Myocyte (in vitro differentiated cells): Measurements from ENCODE around the gene TADA2B. TPM values are rescaled to one million over a fixed set of nuclear protein-coding genes. Genes with fewer than 3 reads are reported as not detected.

Source experiments
- DNase-seq: peaks from one replicate; pipeline ENCODE4 v3.0.0-alpha.2; 2012; ENCODE audit warnings: low read depth
- polyA plus RNA-seq: library from polyadenylated mRNA; unstranded; fragments of >200 nt; gene quantifications from one replicate; pipeline ENCODE4 v1.2.1, GENCODE V29; 2012; ENCODE audit warnings: missing spikeins
- total RNA-seq: library from RNA; depleted of rRNA; stranded (reverse); fragments of >200 nt; gene quantifications from 2 replicates; pipeline ENCODE4 v1.2.3, GENCODE V29; 2014

The TADA2B gene
- 20.6 and 21.7 TPM in 2 replicates for total RNA-seq
- polyA plus RNA-seq, result 15.7 TPM

GRCh38 chr4:7043284-7044136, at the start of gene TADA2B:
TADA2B (plus strand) TSS chr4:7043372; CDS start chr4:7043580, 208 bp downstream.
- no peak for DNase-seq

GRCh38 chr4:6996481-6996880, 46.7 kb upstream of the TADA2B start:
- DNase-seq, result no peak

- peak; percentile 79 for DNase-seq
These were observed 43.7 kb upstream of the TADA2B start for GRCh38 chr4:6999172-7000086.

- DNase-seq, result no peak
These were observed 42.6 kb upstream of the TADA2B start for GRCh38 chr4:7000421-7001176.

GRCh38 chr4:7001271-7001670, 41.9 kb upstream of the TADA2B start:
- no peak for DNase-seq

GRCh38 chr4:7002336-7002735, 40.8 kb upstream of the TADA2B start:
- DNase-seq, result no peak

- peak; percentile 71 for DNase-seq
These were observed 39.8 kb upstream of the TADA2B start for GRCh38 chr4:7003176-7003878.

- no peak for DNase-seq
These were observed 39.3 kb upstream of the TADA2B start for GRCh38 chr4:7003879-7004240.

GRCh38 chr4:7004331-7004730, 38.8 kb upstream of the TADA2B start:
- no peak for DNase-seq

- DNase-seq, result no peak
These were observed 37.6 kb upstream of the TADA2B start for GRCh38 chr4:7005571-7005970.

- DNase-seq, result no peak
These were observed 36.8 kb upstream of the TADA2B start for GRCh38 chr4:7006411-7006810.

- no peak for DNase-seq
These were observed 35.8 kb upstream of the TADA2B start for GRCh38 chr4:7007142-7007907.

GRCh38 chr4:7007944-7008343, 35.2 kb upstream of the TADA2B start:
- no peak for DNase-seq

GRCh38 chr4:7009564-7009963, 33.6 kb upstream of the TADA2B start:
- DNase-seq, result no peak

GRCh38 chr4:7013175-7013574, 30.0 kb upstream of the TADA2B start:
- DNase-seq, result no peak

- no peak for DNase-seq
These were observed 28.4 kb upstream of the TADA2B start for GRCh38 chr4:7014815-7015214.

GRCh38 chr4:7015383-7016035, 27.7 kb upstream of the TADA2B start:
- DNase-seq, result no peak

GRCh38 chr4:7016086-7016485, 27.1 kb upstream of the TADA2B start:
- no peak for DNase-seq

GRCh38 chr4:7016512-7016911, 26.7 kb upstream of the TADA2B start:
- DNase-seq, result no peak
